GM23338 (cell line): ENCODE measurements around the gene RTN4RL1. TPM values are rescaled to one million over a fixed set of nuclear protein-coding genes. Genes with fewer than 3 reads are reported as not detected.

Experiments used
- ATAC-seq: fragments of 200-7000 bp; cut with Tn5 transposase; 3 replicates; pipeline ENCODE4 v1.9.1; 2020
- DNase-seq: peaks from one replicate; pipeline ENCODE4 v3.0.0-alpha.2; 2015; ENCODE audit warnings: low spot score
- H2AFZ ChIP-seq: fragments of 200-600 bp; sonication (generic); 2 replicates; pipeline ENCODE4 v1.8.0; 2016; ENCODE audit warnings: antibody characterized with exemption, mild to moderate bottlenecking, moderate library complexity
- H3F3A ChIP-seq: fragments of 200-600 bp; sonication (generic); replicated peaks from 2 replicates; pipeline ENCODE4 v1.8.0; 2017; ENCODE audit warnings: antibody characterized with exemption, mixed run types, low read depth
- H3K27ac ChIP-seq: fragments of 200-600 bp; sonication (generic); 2 replicates; pipeline ENCODE4 v1.6.1; 2016; ENCODE audit warnings: low read depth
- H3K27me3 ChIP-seq: fragments of 200-600 bp; sonication (generic); 2 replicates; pipeline ENCODE4 v1.8.0; 2016; ENCODE audit warnings: mild to moderate bottlenecking, mixed run types, moderate library complexity; ENCODE audit not compliant: insufficient read depth
- H3K36me3 ChIP-seq: fragments of 200-600 bp; sonication (generic); 2 replicates; pipeline ENCODE4 v1.8.0; 2016; ENCODE audit warnings: mild to moderate bottlenecking; ENCODE audit not compliant: insufficient read depth
- H3K4me1 ChIP-seq: fragments of 200-600 bp; sonication (generic); 2 replicates; pipeline ENCODE4 v1.8.0; 2016; ENCODE audit warnings: mild to moderate bottlenecking, moderate library complexity; ENCODE audit not compliant: insufficient read depth
- H3K4me2 ChIP-seq: fragments of 200-600 bp; sonication (generic); 2 replicates; pipeline ENCODE4 v1.7.1; 2017; ENCODE audit warnings: mixed run types
- H3K4me3 ChIP-seq: fragments of 200-600 bp; sonication (generic); 2 replicates; pipeline ENCODE4 v1.6.1; 2016; ENCODE audit warnings: mixed run types
- H3K79me2 ChIP-seq: fragments of 200-600 bp; sonication (generic); replicated peaks from 2 replicates; pipeline ENCODE4 v1.8.0; 2017; ENCODE audit warnings: mild to moderate bottlenecking; ENCODE audit not compliant: insufficient read depth
- H3K9me2 ChIP-seq: fragments of 200-600 bp; sonication (generic); 2 replicates; pipeline ENCODE4 v1.8.0; 2017; ENCODE audit not compliant: insufficient read depth
- H4K20me1 ChIP-seq: fragments of 200-600 bp; sonication (generic); replicated peaks from 2 replicates; pipeline ENCODE4 v1.8.0; 2017; ENCODE audit warnings: mild to moderate bottlenecking; ENCODE audit not compliant: insufficient read depth
- H3K27ac Mint-ChIP-seq: 2 replicates; pipeline ENCODE4 v1.8.0; 2020; ENCODE audit warnings: inconsistent platforms, mild to moderate bottlenecking, moderate library complexity, mixed read lengths
- H3K27me3 Mint-ChIP-seq: 3 replicates; pipeline ENCODE4 v1.8.0; 2022; ENCODE audit warnings: low read depth, mild to moderate bottlenecking, moderate library complexity, mixed read lengths, inconsistent platforms; ENCODE audit not compliant: insufficient read depth, poor library complexity
- H3K36me3 Mint-ChIP-seq: 3 replicates; pipeline ENCODE4 v1.8.0; 2021; ENCODE audit warnings: low read depth, mild to moderate bottlenecking, inconsistent platforms, moderate library complexity, mixed read lengths
- H3K4me1 Mint-ChIP-seq: 3 replicates; pipeline ENCODE4 v1.8.0; 2020; ENCODE audit warnings: mild to moderate bottlenecking, inconsistent platforms, mixed read lengths
- H3K4me3 Mint-ChIP-seq: 3 replicates; pipeline ENCODE4 v1.8.0; 2021; ENCODE audit warnings: moderate library complexity, mild to moderate bottlenecking, inconsistent platforms, mixed read lengths
- H3K9me3 Mint-ChIP-seq: 3 replicates; pipeline ENCODE4 v1.8.0; 2020; ENCODE audit warnings: moderate library complexity, mild to moderate bottlenecking, inconsistent platforms, mixed read lengths
- CTCF ChIP-seq, 2 experiments: fragments of 200-600 bp in 1 of 2; sonication (generic) in 1 of 2; conservative IDR thresholded peaks; 2 replicates each; pipeline versions ENCODE4 v1.5.1 to v1.6.1; 2016 to 2017; ENCODE audit warnings: antibody characterized with exemption in 2 of 2, low read depth in 2 of 2, mild to moderate bottlenecking in 2 of 2, moderate library complexity in 1 of 2
- JUNB ChIP-seq: IDR thresholded peaks from one replicate; pipeline ENCODE4 v1.6.1; 2016; ENCODE audit warnings: antibody characterized with exemption; ENCODE audit not compliant: unreplicated experiment
- NANOG ChIP-seq: IDR thresholded peaks from 2 replicates; pipeline ENCODE4 v1.6.1; 2016; ENCODE audit warnings: antibody characterized with exemption, borderline replicate concordance
- POLR2AphosphoS5 ChIP-seq: IDR thresholded peaks from 2 replicates; pipeline ENCODE4 v1.6.1; 2016; ENCODE audit warnings: antibody characterized with exemption, low read depth
- REST ChIP-seq: IDR thresholded peaks from one replicate; pipeline ENCODE4 v1.6.1; 2018; ENCODE audit warnings: antibody characterized with exemption; ENCODE audit not compliant: unreplicated experiment
- STAT1 ChIP-seq: IDR thresholded peaks from one replicate; pipeline ENCODE4 v1.6.1; 2016; ENCODE audit warnings: antibody characterized with exemption; ENCODE audit not compliant: unreplicated experiment
- ZNF114 ChIP-seq: fragments of 250-450 bp; sonication (Bioruptor Pico); IDR thresholded peaks from 2 replicates; pipeline ENCODE4 v1.5.0; 2020; ENCODE audit warnings: mild to moderate bottlenecking, moderate library complexity
- ZNF331 ChIP-seq: fragments of 250-450 bp; sonication (Bioruptor Pico); IDR thresholded peaks from 2 replicates; pipeline ENCODE4 v1.5.0; 2020; ENCODE audit warnings: low read depth, mild to moderate bottlenecking, moderate library complexity
- polyA plus RNA-seq: library from polyadenylated mRNA; unstranded; fragments of >200 nt; fragmentation: Nextera tagmentation; extraction: Ambion mirVana; gene quantifications from 2 replicates; pipeline ENCODE4 v1.2.1, GENCODE V29; 2016
- total RNA-seq: library from RNA; depleted of rRNA; stranded (reverse); fragments of >200 nt; shearing (Covaris generic); gene quantifications from 2 replicates; pipeline ENCODE4 v1.2.3, GENCODE V29; 2014

The RTN4RL1 gene
- total and polyA plus RNA-seq, 2 experiments from 2014 or later: 0.17 TPM; not detected in 1

GRCh38 chr17:2009737-2010136 is 15.4 kb downstream of the RTN4RL1 start (continued):
- TF ChIP-seq REST: no peak

GRCh38 chr17:2008332-2009126 is 16.6 kb downstream of the RTN4RL1 start:
- no peak overlapping the region for H3K4me2 ChIP-seq
- no peak overlapping the region for H3K27ac ChIP-seq
- H4K20me1 ChIP-seq: no peaks in the 10 kb centered on the region
- H3K79me2 ChIP-seq: no peaks in the 10 kb centered on the region
- Mint-ChIP-seq H3K27me3 (peaks cover 19% of the 10 kb centered on the region), H3K4me1 (peaks cover 14% of the 10 kb centered on the region), H3K36me3 (no peaks in the 10 kb centered on the region), H3K27ac (no peak overlapping the region), H3K9me3 (no peaks in the 10 kb centered on the region; the same call in 2 of the 3 replicates), H3K4me3 (no peak overlapping the region)
- H3K36me3 ChIP-seq: no peaks in the 10 kb centered on the region
- no peaks in the 10 kb centered on the region for H3K9me2 ChIP-seq
- H3K27me3 ChIP-seq: 0 out of 2 replicates have a peak, but pooled peaks cover 5% of the 10 kb centered on the region
- ATAC-seq: no peak
- no peak overlapping the region for H3K4me3 ChIP-seq
- no peak overlapping the region for H2AFZ ChIP-seq
- H3K4me1 ChIP-seq: peaks cover 13% of the 10 kb centered on the region; the same call in 1 of the 2 replicates
- no peak for DNase-seq
- no peaks in the 10 kb centered on the region; the same call in 1 of the 2 replicates for H3F3A ChIP-seq
- TF ChIP-seq STAT1: no peak
- TF ChIP-seq JUNB: no peak
- TF ChIP-seq ZNF114 (CRISPR knock-in tag): no peak
- no peak for TF ChIP-seq CTCF (conservative IDR thresholded peaks at IDR 0.05; ENCODE audit: low read depth in 2 of 2)
- TF ChIP-seq POLR2AphosphoS5: no peak
- no peak for TF ChIP-seq REST
- TF ChIP-seq ZNF331: no peak
- no peak for TF ChIP-seq NANOG
